CD1c-positive myeloid dendritic cell (primary cell): ENCODE data around the gene RPRD1B.

Experiments used
- DNase-seq: peaks from one replicate; pipeline ENCODE4 v3.0.0-alpha.2; 2016; ENCODE audit errors: extremely low spot score

Gene RPRD1B

GRCh38 chr20:38135651-38136420 is 102.3 kb downstream of the RPRD1B start:
- no peak for DNase-seq

DNA sequence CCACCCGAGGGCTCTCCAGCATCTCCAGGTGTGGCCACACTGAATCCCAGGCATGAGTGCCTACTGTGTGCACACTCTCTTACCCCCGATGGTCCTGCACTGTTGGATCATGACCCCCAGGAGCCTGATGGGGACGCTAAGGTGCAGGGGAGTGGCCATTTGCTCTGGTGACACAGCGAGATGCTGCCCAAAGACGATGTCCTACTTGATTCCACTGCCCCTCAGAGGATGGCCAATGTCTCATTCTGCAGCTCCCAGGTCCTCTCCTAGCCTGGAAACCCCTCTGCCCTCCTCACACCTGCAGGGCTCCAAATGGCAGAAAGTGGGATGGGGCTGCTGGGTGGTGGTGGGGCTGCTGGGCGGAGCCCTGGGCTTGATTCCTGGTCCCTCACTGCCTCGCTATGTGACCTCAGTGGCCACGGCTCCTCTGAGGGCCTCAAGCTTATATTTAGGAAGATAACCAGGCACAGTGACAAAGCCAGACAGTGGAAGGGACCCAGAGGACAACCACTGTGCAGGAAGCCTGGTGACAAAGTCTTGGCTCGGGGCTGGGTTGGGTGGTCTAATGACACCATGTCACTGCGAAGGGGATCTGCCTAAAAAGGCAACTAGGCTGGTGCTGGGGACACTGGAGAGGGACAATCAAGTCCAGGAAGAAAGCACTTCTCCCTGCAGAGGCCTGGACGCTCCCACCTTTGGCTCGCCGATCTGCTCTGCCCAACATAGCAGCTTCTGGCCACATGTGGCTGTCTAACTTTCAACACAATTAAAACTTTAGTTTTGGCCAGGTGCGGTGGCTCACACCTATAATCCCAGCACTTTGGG is 103.1 kb downstream of the RPRD1B start:
- DNase-seq = no peak

DNA sequence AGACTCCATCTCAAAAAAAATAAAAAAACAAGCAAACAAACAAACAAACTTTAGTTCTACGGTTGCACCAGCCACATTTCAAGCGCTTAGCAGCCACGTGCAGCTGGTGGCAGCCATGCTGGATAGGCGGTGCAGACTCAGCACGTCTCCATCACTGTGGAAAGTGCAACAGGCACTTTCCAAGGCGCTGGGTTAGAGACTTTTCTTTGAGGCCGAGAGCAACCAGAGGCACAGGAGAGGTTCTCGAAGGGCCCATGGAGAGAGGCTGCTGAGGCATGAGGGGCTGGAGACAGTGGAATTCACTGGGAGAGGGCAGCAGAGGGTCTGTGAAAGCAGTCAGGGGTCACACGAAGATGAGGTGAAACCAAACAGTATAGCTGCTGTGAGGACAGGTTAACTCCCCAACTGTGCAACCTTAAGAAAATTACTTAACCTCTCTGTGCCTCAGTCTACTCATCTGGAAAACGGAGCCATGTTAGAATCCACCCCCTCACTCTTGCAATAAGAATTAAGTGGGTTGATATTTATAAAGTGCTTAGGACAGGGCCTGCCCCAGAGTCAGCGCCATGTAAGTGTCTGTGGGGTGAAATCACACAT is 104.0 kb downstream of the RPRD1B start:
- no peak for DNase-seq

- DNase-seq = no peak
Measured at GRCh38 chr20:38138086-38138778, 104.7 kb downstream of the RPRD1B start.

DNA sequence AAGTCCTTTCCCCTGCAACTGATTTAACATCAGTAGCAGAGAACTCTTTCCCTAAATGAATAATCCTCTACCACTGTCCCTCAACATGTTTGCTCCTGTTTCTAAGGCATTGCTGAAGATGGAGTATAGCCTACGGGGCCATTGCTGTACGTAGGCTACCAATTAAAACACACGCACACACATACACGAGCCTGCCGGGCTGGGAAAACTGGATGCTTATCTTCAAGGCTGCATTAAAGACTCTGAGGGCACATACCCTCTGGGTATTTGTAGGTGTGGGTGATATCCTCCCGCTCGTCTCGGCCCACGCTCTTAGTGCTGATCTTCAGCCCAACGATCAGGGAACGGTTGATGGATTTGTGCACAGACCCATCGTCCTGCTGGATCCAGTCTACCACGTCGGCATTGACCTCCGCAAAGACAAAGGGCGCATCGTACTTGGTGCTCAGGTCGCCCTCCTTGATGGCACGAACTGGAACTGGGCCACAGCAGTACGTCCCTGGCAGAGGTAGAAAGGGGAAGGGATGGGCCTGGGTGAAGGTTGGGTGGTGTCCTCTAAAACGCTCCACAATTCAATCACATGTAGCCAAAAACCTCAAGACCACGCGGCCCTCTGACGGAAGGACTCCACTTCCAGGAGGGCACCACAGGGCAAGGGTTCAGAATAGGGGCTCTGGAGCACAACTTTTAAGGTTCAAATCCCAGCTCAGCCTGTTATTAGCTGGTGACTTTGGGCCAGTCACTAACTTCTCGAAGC is 105.8 kb downstream of the RPRD1B start:
- no peak for DNase-seq

DNA sequence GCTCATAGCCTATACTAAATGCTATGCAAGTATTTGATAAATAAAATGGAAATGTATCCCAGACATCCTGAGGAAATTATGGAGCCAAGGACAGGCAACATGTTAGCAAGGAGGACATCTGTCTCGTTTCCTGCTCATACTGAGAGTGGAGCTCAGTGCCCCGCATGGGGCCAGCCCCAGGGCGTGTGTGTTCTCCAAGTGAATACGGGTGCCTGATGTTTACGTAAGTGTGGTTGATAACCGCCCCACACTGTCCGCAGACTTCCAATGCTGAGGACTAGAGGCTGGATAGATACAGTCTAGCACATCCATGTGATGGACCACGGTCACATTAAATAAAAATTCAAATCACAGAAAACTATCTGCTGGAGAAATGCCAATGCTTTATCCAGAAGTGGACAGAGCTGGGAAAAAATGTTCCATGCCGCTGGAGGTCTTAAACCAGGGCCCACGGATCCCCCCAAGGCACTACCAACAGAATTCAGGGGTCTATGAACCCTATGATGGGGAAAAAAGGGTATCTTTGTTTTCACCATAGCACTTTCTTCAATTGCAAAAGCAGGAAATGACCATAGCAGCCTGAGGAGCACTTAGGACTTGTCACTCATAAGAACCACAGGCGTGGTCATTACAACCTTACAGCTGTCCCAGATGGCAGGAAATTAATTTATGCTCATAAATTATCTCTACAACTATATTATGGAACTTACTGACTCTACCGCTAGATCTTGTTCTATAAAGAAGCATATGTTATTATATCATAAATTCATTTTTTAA is 106.6 kb downstream of the RPRD1B start:
- no peak for DNase-seq

DNA sequence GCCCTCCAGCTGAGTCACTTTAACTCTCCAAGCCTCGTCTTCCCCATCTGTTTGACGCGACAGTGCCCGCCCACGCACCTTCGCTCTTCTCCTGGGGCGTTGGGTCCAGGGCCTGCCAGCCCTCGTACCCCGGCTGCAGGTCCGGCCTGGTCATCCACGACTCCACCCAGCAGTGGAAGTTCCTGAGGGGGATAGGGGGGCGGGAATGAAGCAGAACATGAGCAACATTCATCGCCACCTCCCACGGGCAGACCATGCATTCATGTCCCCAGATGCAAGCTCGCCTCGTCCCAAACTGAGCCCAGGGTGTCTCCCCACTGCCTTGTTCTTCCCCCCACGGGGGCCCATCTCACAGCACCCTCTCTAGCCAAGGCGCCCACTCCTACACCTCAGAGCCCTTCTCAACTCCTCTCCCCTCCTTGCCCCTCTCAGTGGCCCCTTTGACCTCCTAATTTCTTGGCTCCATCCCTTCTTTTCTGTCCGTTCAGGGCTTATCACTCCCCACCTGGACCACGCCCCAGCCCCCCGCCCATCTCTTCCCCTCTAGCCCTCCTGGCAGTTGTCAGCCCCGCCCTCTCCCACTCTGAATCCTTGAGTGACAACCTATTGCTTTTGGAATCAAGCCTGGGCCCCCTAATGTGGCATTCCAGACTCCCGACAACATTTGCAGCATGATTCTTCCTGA is 107.8 kb downstream of the RPRD1B start:
- DNase-seq = peak; percentile 71
